ENCODE results near the gene CYP4B1.

GRCh38 chr1:46784666-46785065 is 14.2 kb upstream of the CYP4B1 start:
- no peak for TF ChIP-seq MAX (IDR thresholded peaks at IDR 0.05)
- no peak for TF ChIP-seq CTCF (IDR thresholded peaks at IDR 0.05; ENCODE audit: low read depth, low read length, missing input control)

All from liver (tissue), 2 donors.